ENCODE measurements around the gene VSIG1. TPM values are rescaled to one million over a fixed set of nuclear protein-coding genes. Genes with fewer than 3 reads are reported as not detected.

VSIG1 gene
- total and polyA plus RNA-seq, 2 experiments from 2014 or later: 1.2 to 1.7 TPM

DNA sequence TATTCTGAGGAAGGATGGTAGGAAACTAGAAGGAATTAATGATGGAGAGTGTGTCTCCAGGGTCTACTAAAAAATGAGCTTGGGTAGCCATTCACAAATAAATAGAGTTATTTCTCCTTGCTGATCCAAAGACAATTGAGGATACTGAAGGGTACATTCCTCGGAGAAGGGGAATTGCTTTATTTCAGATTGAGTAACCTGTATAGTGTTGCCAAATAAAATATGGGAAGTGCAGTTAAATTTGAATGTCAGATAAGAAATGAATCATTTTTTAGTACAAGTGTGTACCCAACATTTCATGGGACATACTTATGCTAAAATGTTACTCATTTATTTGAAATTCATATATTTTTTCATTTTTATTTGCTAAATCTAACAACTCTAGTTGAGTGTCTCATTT lies 16.0 kb upstream of the VSIG1 start (continued):
- TF ChIP-seq, protein P1, sequence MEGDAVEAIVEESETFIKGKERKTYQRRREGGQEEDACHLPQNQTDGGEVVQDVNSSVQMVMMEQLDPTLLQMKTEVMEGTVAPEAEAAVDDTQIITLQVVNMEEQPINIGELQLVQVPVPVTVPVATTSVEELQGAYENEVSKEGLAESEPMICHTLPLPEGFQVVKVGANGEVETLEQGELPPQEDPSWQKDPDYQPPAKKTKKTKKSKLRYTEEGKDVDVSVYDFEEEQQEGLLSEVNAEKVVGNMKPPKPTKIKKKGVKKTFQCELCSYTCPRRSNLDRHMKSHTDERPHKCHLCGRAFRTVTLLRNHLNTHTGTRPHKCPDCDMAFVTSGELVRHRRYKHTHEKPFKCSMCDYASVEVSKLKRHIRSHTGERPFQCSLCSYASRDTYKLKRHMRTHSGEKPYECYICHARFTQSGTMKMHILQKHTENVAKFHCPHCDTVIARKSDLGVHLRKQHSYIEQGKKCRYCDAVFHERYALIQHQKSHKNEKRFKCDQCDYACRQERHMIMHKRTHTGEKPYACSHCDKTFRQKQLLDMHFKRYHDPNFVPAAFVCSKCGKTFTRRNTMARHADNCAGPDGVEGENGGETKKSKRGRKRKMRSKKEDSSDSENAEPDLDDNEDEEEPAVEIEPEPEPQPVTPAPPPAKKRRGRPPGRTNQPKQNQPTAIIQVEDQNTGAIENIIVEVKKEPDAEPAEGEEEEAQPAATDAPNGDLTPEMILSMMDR (conservative IDR thresholded peaks at IDR 0.05; ENCODE audit: low read depth in 2 of 2): no peak
- no peak for TF ChIP-seq NANOG (IDR thresholded peaks at IDR 0.05; ENCODE audit: borderline replicate concordance)

DNA sequence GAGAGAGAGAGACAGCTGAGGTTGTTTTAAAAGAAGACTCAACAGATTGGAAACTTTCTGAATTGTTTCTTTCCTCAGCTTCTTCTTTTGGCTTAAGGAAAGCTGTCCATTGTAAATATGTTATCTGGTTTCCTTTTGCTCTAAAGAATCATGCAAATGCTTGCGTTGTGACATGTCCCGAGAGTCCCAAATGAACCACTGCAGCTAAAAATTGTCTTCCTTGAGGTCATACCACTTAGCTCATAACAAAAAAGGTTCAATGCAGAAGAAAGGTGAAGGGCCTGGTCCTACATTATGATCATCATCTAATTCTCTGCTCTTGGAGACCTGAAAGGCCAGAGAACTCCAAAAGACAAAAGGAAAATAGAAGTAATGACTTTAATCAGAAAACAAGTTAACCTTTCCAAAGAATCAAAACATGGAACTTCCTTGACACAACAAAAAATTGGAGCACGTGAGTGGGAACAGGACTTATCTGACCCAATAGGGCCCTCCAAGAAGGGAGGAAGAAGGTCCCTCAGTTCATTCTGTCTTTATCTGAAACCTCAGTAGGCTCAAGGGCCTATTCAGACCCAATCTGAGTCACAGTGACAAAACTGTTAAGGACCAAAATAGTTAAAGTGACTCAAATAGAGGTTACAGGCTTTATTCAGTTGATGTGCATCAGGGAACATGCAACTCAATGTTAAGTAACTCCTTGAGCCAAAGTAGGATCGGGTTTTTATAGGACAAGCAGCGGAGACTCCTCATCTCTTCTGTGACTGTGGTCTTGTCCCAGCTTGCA lies 14.7 kb upstream of the VSIG1 start:
- Histone ChIP-seq H3K27ac (ENCODE audit: low read depth) (no peak overlapping the region), H3K27me3 (ENCODE audit: insufficient read depth) (no peaks in the 10 kb centered on the region), H3K79me2 (replicated peaks; ENCODE audit: insufficient read depth) (no peaks in the 10 kb centered on the region), H4K20me1 (replicated peaks; ENCODE audit: insufficient read depth) (no peaks in the 10 kb centered on the region), H3F3A (replicated peaks; ENCODE audit: low read depth) (no peaks in the 10 kb centered on the region), H3K4me3 (no peak overlapping the region), H3K9me2 (ENCODE audit: insufficient read depth) (no peaks in the 10 kb centered on the region), H3K4me2 (no peak overlapping the region), H3K36me3 (ENCODE audit: insufficient read depth) (no peaks in the 10 kb centered on the region), H2AFZ (no peak overlapping the region), H3K4me1 (ENCODE audit: insufficient read depth) (no peaks in the 10 kb centered on the region; the same call in 1 of the 2 replicates)
- Mint-ChIP-seq H3K4me3 (no peak overlapping the region), H3K27ac (no peak overlapping the region), H3K36me3 (ENCODE audit: low read depth) (no peaks in the 10 kb centered on the region), H3K9me3 (no peaks in the 10 kb centered on the region), H3K4me1 (peaks cover 8% of the 10 kb centered on the region; the same call in 2 of the 3 replicates), H3K27me3 (ENCODE audit: insufficient read depth, low read depth, poor library complexity) (peaks cover 4% of the 10 kb centered on the region)
- TF ChIP-seq STAT1 (IDR thresholded peaks at IDR 0.05; ENCODE audit: unreplicated experiment) (no peak), ZNF462 (CRISPR knock-in tag; IDR thresholded peaks at IDR 0.05) (no peak), NANOG (IDR thresholded peaks at IDR 0.05; ENCODE audit: borderline replicate concordance) (no peak), JUNB (IDR thresholded peaks at IDR 0.05; ENCODE audit: unreplicated experiment) (no peak), ZNF331 (CRISPR knock-in tag; IDR thresholded peaks at IDR 0.05; ENCODE audit: low read depth) (no peak), CREB1 (CRISPR knock-in tag; IDR thresholded peaks at IDR 0.05; ENCODE audit: low read depth) (no peak), ZNF114 (CRISPR knock-in tag; IDR thresholded peaks at IDR 0.05) (no peak), POLR2AphosphoS5 (IDR thresholded peaks at IDR 0.05; ENCODE audit: low read depth) (no peak)
- TF ChIP-seq, protein P2, sequence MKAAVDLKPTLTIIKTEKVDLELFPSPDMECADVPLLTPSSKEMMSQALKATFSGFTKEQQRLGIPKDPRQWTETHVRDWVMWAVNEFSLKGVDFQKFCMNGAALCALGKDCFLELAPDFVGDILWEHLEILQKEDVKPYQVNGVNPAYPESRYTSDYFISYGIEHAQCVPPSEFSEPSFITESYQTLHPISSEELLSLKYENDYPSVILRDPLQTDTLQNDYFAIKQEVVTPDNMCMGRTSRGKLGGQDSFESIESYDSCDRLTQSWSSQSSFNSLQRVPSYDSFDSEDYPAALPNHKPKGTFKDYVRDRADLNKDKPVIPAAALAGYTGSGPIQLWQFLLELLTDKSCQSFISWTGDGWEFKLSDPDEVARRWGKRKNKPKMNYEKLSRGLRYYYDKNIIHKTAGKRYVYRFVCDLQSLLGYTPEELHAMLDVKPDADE (IDR thresholded peaks at IDR 0.05): no peak
- TF ChIP-seq, protein P1 (conservative IDR thresholded peaks at IDR 0.05; ENCODE audit: low read depth in 2 of 2): no peak
- ATAC-seq: no peak
- DNase-seq (ENCODE audit: low spot score): no peak
